ENCODE results near the gene ATP6V1B1.

- TF ChIP-seq, protein P1, sequence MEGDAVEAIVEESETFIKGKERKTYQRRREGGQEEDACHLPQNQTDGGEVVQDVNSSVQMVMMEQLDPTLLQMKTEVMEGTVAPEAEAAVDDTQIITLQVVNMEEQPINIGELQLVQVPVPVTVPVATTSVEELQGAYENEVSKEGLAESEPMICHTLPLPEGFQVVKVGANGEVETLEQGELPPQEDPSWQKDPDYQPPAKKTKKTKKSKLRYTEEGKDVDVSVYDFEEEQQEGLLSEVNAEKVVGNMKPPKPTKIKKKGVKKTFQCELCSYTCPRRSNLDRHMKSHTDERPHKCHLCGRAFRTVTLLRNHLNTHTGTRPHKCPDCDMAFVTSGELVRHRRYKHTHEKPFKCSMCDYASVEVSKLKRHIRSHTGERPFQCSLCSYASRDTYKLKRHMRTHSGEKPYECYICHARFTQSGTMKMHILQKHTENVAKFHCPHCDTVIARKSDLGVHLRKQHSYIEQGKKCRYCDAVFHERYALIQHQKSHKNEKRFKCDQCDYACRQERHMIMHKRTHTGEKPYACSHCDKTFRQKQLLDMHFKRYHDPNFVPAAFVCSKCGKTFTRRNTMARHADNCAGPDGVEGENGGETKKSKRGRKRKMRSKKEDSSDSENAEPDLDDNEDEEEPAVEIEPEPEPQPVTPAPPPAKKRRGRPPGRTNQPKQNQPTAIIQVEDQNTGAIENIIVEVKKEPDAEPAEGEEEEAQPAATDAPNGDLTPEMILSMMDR (IDR thresholded peaks at IDR 0.05), result no peak
- no peak for TF ChIP-seq POLR2A (IDR thresholded peaks at IDR 0.05)
Observed at GRCh38 chr2:70936979-70937811, 1.5 kb downstream of the ATP6V1B1 start.
